Raji (cell line): ENCODE data around the gene APBA1.

Experiments used
- POLR2A ChIP-seq: IDR thresholded peaks from 2 replicates; pipeline ENCODE4 v1.6.1; 2011; ENCODE audit warnings: low read depth, low read length, control low read depth; ENCODE audit not compliant: insufficient read depth

The APBA1 gene

DNA sequence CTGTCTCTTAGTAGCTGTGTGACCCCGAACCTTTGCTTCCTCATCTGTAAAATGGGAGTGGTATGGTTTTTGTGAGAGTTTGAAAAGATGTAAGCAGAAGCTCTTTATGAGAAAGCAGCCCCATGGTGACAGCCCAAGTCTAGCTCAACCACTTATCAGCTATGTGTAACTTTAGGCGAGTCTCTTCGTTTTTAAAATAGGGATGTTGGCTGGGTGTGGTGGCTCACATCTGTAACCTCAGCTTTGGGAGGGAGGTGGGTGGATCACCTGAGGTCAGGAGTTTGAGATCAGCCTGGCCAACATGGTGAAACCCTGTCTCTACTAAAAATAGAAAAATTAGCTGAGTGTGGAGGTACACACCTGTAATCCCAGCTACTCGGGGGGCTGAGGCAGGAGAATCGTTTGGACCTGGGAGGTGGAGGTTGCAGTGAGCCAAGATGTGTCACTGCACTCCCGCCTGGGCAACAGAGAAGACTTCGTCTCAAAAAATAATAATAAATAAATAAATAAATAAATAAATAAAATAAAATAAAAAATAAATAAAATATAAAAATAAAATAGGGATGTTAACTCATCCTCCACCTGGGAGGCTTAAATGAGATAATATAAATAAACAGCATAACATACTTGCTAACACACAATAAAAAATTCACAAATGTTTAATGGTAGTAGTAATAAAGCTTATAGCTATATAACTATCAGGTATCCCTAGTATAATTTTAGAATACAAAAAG is 71.7 kb downstream of the APBA1 start:
- TF ChIP-seq POLR2A: no peak

DNA sequence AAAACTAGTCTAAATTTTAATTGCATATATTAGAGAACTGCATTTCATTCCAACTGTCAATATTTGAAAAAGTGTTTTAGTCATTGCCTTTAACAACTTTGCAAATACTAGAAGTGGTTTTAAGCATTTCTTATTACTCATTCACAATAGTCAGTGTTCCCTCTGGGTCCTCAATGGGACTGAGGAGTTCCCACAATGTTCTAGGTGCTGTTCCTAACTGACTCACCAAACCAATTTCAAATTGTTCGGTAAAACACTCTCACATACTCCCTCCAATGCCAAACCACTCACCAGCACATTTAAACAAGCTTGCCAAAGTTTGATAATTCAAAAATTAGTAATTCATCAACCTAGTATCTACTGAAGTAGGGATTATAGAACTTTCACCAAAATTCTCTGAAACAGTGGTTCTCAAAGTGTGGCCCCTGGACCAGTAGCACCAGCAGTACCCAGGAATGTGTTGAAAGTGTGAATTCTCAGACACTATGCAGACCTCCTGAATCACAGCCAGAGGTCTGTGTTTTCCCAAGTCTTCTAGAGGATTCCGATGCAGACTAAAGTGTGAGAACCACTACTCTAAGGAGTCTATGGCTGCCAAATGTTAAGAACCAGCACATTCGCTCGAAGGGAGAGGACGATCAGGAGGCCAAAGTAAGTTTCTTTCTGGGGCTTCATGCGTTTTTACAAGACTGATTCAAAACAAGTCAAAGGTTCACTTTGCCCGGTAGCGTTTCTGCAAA is 72.8 kb downstream of the APBA1 start:
- no peak for TF ChIP-seq POLR2A

DNA sequence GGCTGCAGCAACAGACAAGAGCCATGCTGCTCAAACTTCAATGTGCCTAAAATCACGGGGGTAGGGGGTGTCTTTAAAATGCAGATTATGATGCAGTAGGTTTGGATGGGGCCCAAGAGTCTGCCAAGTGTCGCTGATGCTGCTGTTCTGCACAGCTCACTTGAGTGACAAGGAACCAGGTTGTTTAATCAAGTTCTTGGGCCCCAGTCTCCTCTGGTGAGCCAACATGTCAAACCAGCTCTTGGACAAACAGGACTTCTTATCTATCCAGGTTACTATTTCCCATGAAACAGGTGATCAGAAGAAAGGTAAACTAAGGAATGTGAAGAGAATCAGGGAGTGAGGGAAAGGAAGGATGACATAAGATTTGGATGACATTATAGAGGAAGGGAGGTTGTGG is 78.0 kb downstream of the APBA1 start:
- no peak for TF ChIP-seq POLR2A

DNA sequence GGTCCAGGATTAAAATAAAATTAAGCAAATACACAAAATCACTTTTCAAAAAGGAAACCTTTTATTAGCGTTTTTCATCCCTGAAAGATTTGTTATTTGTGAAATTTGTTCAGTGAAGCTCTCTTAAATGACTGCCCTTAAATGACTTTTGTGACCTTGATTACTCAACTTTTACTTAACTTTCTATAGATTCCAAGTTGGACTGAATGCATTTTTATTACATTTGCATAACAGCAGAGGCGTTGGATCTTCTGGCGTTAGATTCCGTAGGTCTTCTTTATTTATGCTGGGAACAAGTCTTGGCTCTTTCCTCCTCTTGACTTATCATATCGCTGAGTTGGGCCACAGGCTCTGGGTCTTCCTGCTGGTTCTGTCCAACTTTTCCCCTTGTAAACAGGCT is 78.4 kb downstream of the APBA1 start:
- TF ChIP-seq POLR2A: no peak

DNA sequence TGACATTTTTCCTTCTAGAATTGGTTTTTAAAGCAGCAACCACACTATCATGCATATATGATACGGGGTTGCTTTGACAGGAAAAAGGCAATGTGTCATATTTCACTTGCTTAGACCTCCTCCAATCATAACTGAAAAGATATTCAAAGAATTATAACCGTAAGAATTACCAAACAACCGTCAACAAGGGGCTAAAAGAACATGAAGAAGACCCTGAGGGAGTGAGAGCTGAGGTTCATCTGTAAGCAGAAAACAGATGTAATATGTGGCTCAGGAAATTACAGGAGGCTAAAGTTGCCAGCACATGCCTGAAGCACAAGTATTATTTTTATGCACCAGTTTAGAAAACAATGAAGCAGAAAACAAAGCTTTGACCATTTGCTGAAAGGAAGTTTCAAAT is 78.9 kb downstream of the APBA1 start:
- TF ChIP-seq POLR2A: no peak

DNA sequence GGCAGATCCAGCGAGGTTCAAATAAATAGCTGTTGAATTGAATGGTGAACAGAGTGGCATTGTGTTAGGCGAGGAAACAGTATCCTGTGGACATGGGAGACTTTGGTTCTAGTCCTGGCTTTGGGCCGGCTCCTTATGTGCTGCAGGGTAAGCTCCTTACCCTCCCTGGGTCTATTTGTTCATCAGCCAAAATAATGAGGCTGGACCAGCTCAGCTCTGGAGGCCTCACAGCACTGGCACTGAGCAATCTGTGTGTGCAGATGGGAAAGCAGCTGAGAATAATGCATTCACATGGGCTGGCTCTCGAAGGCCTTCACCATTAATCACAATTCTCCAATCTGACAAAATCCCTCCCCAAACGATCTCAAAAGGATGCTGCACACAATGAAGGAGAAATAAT is 81.9 kb downstream of the APBA1 start:
- no peak for TF ChIP-seq POLR2A

DNA sequence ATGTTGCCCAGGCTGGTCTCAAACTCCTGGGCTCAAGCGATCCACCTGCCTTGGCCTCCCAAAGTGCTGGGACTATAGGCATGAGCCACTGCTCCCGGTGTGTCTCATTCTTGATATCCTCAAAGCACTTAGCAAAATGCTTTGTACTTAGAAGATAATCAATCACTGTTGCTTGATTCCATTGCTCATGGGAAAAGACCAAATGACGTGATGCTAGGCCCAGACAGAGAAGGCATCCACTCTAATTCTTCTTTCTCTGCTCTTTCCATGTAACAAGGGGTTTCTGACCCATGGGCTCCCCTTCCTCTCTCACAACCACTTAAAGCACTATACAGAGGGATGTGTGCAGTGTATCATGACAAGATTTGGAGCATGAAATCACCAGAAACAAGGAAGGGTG is 83.0 kb downstream of the APBA1 start:
- no peak for TF ChIP-seq POLR2A

DNA sequence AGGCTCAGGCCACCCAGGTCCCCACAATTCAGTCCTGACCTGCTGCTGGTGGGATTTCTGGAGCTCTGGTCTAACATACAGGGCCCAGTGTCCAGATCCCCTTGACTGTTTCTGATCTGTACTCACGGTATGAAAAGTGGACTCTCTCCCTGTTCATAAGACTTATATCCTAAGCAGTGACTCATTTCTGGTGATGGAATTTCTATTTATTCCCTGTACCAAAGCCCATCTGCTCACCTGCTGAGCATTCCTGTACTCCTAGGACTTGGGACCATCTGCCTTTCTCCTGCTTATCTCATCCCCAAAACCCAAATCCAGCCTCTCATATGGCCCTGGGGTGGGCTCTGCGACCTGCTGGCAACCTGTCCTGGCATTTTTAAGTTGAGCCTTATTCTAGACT is 86.6 kb downstream of the APBA1 start:
- no peak for TF ChIP-seq POLR2A

DNA sequence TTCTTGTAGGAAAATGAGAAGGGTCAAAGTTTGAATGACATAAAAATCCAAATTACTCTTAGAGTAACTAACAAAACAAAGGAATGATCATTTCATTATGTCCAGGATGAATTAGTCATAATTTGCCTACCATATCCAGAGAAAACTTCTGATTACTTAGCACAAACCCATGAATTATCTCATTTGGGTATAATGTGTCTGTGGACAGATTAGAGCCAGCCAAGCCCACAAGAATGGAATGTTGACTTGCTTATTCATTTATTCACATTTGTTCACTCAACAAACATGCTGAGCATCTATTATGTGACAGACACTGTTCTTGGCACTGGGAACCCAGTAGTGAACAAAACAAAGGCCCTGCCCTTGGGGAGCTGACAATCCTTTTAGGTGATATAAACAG is 87.4 kb downstream of the APBA1 start:
- TF ChIP-seq POLR2A: no peak

DNA sequence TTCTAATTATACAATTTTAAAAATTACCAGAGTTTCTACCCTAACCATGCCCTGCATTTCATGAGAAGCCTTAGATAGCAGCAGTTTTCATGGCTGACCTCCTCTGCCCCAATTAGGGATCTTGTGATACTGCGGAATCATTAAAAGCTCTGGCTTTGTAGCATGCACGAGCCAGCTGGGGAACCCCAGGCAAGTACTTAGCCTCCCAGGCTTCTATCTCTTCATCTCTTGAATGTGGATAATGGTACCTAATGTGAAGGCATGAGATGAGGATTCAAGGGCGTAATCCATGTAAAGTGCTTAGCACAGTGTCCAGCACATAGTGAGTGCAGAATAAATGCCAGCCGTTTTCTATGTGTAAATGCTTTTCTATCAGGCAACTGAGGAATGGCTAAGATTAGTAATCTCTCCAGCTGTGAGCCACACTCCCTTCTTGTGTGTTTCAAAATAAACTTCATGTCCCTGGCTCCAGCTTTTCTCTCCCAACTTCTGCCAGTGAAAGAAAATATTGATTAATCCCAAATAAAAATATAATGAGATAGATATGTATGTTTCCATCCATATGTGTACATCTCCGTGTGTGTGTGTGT is 88.4 kb downstream of the APBA1 start:
- no peak for TF ChIP-seq POLR2A

DNA sequence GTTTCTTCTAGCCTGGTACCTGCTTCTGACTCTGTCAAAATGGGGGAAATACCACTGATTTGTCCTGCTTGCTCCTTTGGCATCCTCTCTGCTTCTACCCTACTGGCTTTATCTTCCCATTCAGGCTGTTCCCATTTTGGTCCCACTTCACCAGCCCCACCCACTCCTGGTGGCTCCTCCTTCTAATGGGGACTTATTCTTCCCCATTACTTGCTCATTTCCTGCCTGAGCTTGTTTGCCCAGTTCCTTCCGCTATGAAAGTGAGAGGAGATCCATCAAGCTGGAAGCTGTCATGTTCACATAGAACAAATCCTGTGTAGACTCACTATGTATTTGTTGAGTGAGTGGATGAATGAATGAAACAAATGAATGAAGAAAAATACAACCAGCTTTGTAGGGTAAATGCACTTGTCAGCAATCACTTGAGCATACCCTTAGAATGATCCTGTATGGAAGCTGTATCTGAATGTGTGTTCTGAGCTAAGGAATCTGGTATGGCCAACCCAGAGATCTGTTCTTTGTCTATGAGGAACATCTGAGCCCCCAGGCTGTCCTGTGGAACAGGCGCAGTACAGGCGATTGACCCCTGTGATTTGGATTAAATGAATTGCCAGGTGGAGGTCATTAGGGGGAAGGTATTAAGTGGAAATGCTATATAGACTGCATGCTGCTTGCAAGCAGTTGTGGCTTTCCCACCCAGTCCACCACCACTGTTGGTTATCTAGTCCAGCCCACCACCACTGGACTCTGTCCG is 89.5 kb downstream of the APBA1 start:
- no peak for TF ChIP-seq POLR2A

DNA sequence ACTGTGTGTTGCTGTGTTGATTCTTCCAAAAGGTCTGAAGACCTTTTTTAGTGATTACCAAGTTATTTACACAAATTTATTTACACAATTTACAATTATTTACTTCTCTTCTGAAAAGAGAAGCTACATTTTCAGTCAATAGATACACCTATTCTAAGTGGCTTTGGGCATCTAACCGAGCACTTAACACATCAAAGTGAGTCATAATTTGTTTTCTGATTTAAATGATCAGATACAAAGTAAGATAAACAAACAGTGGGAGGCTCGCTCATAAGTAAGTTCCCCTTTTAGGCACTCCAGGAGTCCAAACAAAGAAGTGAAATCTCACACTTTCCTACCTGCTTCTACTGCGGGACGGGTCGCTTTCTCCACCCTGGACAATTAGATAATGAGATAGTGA is 90.2 kb downstream of the APBA1 start:
- no peak for TF ChIP-seq POLR2A

DNA sequence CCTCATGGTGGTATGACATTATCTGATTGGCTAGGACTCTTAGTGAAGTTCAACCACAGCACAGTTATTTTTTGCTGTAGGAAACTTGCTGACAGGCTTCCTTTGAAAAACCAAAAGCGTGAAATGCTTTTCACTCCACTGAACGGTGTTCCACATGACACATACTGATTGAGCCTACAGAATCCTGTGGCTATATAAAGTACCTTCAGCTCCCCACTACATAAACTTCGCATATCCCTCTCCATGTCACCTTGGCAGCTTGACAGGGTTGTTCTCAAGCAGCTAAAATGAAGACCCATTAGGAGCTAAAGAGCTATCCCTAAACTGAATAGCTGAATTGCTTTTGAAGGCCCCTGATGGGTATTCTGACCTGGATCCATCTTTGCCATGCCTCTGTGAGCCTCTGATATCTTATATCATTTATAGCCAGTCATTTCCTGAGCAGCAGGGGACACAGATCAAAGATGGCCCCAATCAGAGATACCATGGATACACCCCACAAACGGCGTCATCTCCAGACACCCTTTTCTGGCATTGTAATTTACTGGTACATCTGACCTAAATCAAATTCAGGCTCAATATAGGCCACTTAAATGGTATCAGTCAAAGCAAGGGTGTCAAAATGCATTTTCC is 91.5 kb downstream of the APBA1 start:
- no peak for TF ChIP-seq POLR2A

DNA sequence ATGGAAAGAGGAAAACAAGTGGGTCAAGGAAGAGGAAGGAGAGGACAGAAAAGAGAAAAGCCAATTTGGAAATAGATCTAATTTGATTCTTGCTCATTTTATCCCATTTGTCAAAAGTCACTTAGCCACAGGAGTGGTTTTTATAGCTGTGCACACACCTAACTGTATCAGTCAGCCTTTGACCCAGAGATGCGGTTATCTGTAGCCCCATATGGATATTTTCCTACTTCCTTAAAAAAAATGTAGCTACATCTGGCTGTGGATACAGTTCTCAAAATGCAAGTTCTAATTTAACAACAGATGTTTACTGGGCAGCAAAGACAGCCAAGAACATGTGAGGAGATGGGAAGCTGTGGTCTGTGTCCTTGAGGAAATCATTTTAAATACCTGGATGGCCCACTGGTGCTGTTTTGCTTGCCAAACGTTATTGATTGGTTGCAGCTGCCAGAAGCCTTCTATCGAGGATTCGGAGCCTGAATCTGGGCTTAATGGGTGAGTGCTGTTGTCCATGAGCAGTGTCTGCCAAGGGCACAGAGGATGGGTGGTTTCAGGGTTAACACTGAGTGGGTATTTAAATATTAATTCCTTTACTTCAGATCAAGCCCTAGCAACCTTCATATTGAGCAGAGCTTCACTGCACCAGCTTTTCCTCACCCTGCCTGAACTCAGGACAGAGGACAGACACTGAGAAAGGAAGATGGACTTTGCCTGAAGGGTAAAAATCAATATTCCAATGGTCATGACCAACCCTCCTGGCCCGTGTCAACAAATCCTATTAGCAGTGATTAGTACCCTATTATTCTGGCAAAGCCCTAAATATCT is 92.2 kb downstream of the APBA1 start:
- no peak for TF ChIP-seq POLR2A
